SU-DHL-6 (cell line): Measurements from ENCODE around the gene ATP11A.

Experiments
- CTCF ChIP-seq: fragments of 200-600 bp; sonication (generic); IDR thresholded peaks from one replicate; pipeline ENCODE4 v1.5.1; 2017; ENCODE audit warnings: antibody characterized with exemption, mild to moderate bottlenecking, low read length, moderate library complexity; ENCODE audit not compliant: insufficient read depth, poor library complexity, severe bottlenecking
- EZH2phosphoT487 ChIP-seq: fragments of 200-600 bp; sonication (generic), shearing (Covaris generic); conservative IDR thresholded peaks from 2 replicates; pipeline ENCODE4 v1.6.1; 2018; ENCODE audit warnings: mild to moderate bottlenecking, antibody characterized with exemption, low read length, moderate library complexity, mixed read lengths

DNA sequence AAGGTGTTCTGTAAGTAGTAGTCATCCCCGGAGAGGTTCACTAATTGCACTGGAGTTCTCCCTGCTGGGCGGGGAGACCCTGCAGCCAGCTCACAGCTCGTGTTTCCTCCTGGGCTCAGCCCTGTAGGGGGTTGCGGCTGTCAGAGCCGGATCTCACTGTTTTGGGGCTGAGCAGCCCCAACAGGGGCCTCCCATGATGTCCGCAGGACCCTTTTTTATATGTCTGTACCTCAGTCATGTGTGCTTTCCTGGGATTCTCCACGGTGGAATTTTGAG is 148.9 kb downstream of the ATP11A start:
- TF ChIP-seq CTCF (no peak), EZH2phosphoT487 (no peak)
